ES-I3 (cell line): Measurements from ENCODE around the gene DPH3.

Experiments
- H3K36me3 ChIP-seq: 2 replicates; pipeline ENCODE4 v1.6.1; 2013; ENCODE audit warnings: mild to moderate bottlenecking, low read length, control low read depth, moderate library complexity; ENCODE audit not compliant: insufficient read depth
- H3K4me1 ChIP-seq: 2 replicates; pipeline ENCODE4 v1.6.1; 2013; ENCODE audit warnings: mild to moderate bottlenecking, control low read depth, low read length; ENCODE audit not compliant: insufficient read depth
- H3K9ac ChIP-seq: 2 replicates; pipeline ENCODE4 v1.6.1; 2013; ENCODE audit warnings: low read depth, mild to moderate bottlenecking, low read length, moderate library complexity
- H3K9me3 ChIP-seq: 2 replicates; pipeline ENCODE4 v1.6.1; 2013; ENCODE audit warnings: mild to moderate bottlenecking, low read length, moderate library complexity; ENCODE audit not compliant: control insufficient read depth, insufficient read depth

The DPH3 gene

GRCh38 chr3:16255726-16256125 is 9.0 kb downstream of the DPH3 start:
- no peak overlapping the region for H3K9ac ChIP-seq
- no peaks in the 10 kb centered on the region for H3K9me3 ChIP-seq
- no peaks in the 10 kb centered on the region for H3K36me3 ChIP-seq
- H3K4me1 ChIP-seq = no peaks in the 10 kb centered on the region

GRCh38 chr3:16255326-16255725 is 9.4 kb downstream of the DPH3 start:
- Histone ChIP-seq H3K36me3 (no peaks in the 10 kb centered on the region), H3K4me1 (no peaks in the 10 kb centered on the region), H3K9me3 (no peaks in the 10 kb centered on the region), H3K9ac (no peak overlapping the region)

GRCh38 chr3:16254916-16255315 is 9.8 kb downstream of the DPH3 start:
- Histone ChIP-seq H3K36me3 (no peaks in the 10 kb centered on the region), H3K9ac (no peak overlapping the region), H3K4me1 (no peaks in the 10 kb centered on the region), H3K9me3 (no peaks in the 10 kb centered on the region)

- no peaks in the 10 kb centered on the region for H3K36me3 ChIP-seq
- no peaks in the 10 kb centered on the region for H3K4me1 ChIP-seq
- no peaks in the 10 kb centered on the region for H3K9me3 ChIP-seq
- H3K9ac ChIP-seq = no peak overlapping the region
These were observed 11.1 kb downstream of the DPH3 start for GRCh38 chr3:16253601-16254000.

GRCh38 chr3:16252988-16253387 is 11.8 kb downstream of the DPH3 start:
- Histone ChIP-seq H3K36me3 (no peaks in the 10 kb centered on the region), H3K4me1 (0 out of 2 replicates have a peak, but pooled peaks cover 1% of the 10 kb centered on the region), H3K9me3 (no peaks in the 10 kb centered on the region), H3K9ac (no peak overlapping the region)

- Histone ChIP-seq H3K9me3 (no peaks in the 10 kb centered on the region), H3K36me3 (no peaks in the 10 kb centered on the region), H3K4me1 (peaks cover 7% of the 10 kb centered on the region; the same call in 1 of the 2 replicates), H3K9ac (no peak overlapping the region)
These were observed 12.3 kb downstream of the DPH3 start for GRCh38 chr3:16252243-16252978.

- peaks cover 7% of the 10 kb centered on the region; the same call in 1 of the 2 replicates for H3K4me1 ChIP-seq
- H3K36me3 ChIP-seq = no peaks in the 10 kb centered on the region
- no peak overlapping the region for H3K9ac ChIP-seq
- no peaks in the 10 kb centered on the region for H3K9me3 ChIP-seq
These were observed 13.2 kb downstream of the DPH3 start for GRCh38 chr3:16251316-16252085.

- no peak overlapping the region for H3K9ac ChIP-seq
- peaks cover 7% of the 10 kb centered on the region; the same call in 1 of the 2 replicates for H3K4me1 ChIP-seq
- no peaks in the 10 kb centered on the region for H3K9me3 ChIP-seq
- no peaks in the 10 kb centered on the region for H3K36me3 ChIP-seq
These were observed 14.9 kb downstream of the DPH3 start for GRCh38 chr3:16249886-16250285.

- no peaks in the 10 kb centered on the region for H3K9me3 ChIP-seq
- no peaks in the 10 kb centered on the region for H3K36me3 ChIP-seq
- H3K9ac ChIP-seq = no peak overlapping the region
- H3K4me1 ChIP-seq = peaks cover 7% of the 10 kb centered on the region; the same call in 1 of the 2 replicates
These were observed 15.4 kb downstream of the DPH3 start for GRCh38 chr3:16249336-16249735.

- peaks cover 7% of the 10 kb centered on the region; the same call in 1 of the 2 replicates for H3K4me1 ChIP-seq
- H3K9ac ChIP-seq = no peak overlapping the region
- H3K9me3 ChIP-seq = no peaks in the 10 kb centered on the region
- H3K36me3 ChIP-seq = no peaks in the 10 kb centered on the region
These were observed 16.2 kb downstream of the DPH3 start for GRCh38 chr3:16248556-16248955.

GRCh38 chr3:16247282-16248061 is 17.3 kb downstream of the DPH3 start:
- H3K4me1 ChIP-seq = peaks cover 7% of the 10 kb centered on the region; the same call in 1 of the 2 replicates
- H3K9me3 ChIP-seq = no peaks in the 10 kb centered on the region
- no peaks in the 10 kb centered on the region for H3K36me3 ChIP-seq
- no peak overlapping the region for H3K9ac ChIP-seq

- no peak overlapping the region for H3K9ac ChIP-seq
- peaks cover 7% of the 10 kb centered on the region; the same call in 1 of the 2 replicates for H3K4me1 ChIP-seq
- H3K36me3 ChIP-seq = no peaks in the 10 kb centered on the region
- H3K9me3 ChIP-seq = no peaks in the 10 kb centered on the region
These were observed 19.1 kb downstream of the DPH3 start for GRCh38 chr3:16245609-16246008.

- H3K9ac ChIP-seq = no peak overlapping the region
- H3K9me3 ChIP-seq = no peaks in the 10 kb centered on the region
- peaks cover 7% of the 10 kb centered on the region; the same call in 1 of the 2 replicates for H3K4me1 ChIP-seq
- no peaks in the 10 kb centered on the region for H3K36me3 ChIP-seq
These were observed 20.8 kb downstream of the DPH3 start for GRCh38 chr3:16243706-16244490.

GRCh38 chr3:16242177-16242576 is 22.6 kb downstream of the DPH3 start:
- Histone ChIP-seq H3K9me3 (no peaks in the 10 kb centered on the region), H3K9ac (no peak overlapping the region), H3K36me3 (no peaks in the 10 kb centered on the region), H3K4me1 (no peaks in the 10 kb centered on the region; the same call in 1 of the 2 replicates)
